Panc1 (cell line): ENCODE results near the gene DNASE1. TPM values are rescaled to one million over a fixed set of nuclear protein-coding genes. Genes with fewer than 3 reads are reported as not detected.

Experiments used
- ATAC-seq: fragments of 200-7000 bp; cut with Tn5 transposase; 2 replicates; pipeline ENCODE4 v1.9.1; 2020; ENCODE audit warnings: mild to moderate bottlenecking, moderate library complexity
- BruUV-seq: library from RNA; stranded (reverse); fragments of 400-500 nt; replicated peaks from 2 replicates; lab custom pipeline; 2021; lab: Mats Ljungman, UMichigan
- CTCF ChIA-PET: fragments of 300-600 bp; sonication (Branson Sonifier 250); formaldehyde crosslinking; loops from one replicate; lab custom pipeline; 2022; ENCODE audit warnings: antibody characterized with exemption; lab: Charles Lee
- POLR2A ChIA-PET: fragments of 300-600 bp; sonication (Branson Sonifier 250); formaldehyde crosslinking; loops from one replicate; lab custom pipeline; 2022; ENCODE audit warnings: antibody characterized with exemption; lab: Charles Lee
- DNase-seq: peaks from one replicate; pipeline ENCODE4 v3.0.0-alpha.2; 2010; ENCODE audit warnings: low read depth, low spot score
- H3K27ac ChIP-seq: 2 replicates; pipeline ENCODE4 v1.5.1; 2011; ENCODE audit warnings: mild to moderate bottlenecking, low read length, inconsistent platforms
- H3K27me3 ChIP-seq: fragments of 200-500 bp; sonication (Bioruptor generic); 2 replicates; pipeline ENCODE4 v1.6.0; 2014; ENCODE audit warnings: low read length, inconsistent platforms; ENCODE audit not compliant: control insufficient read depth, insufficient read depth
- H3K36me3 ChIP-seq: fragments of 200-500 bp; sonication (Bioruptor generic); 2 replicates; pipeline ENCODE4 v1.5.1; 2014; ENCODE audit warnings: inconsistent platforms, mild to moderate bottlenecking, low read length, moderate library complexity; ENCODE audit not compliant: control insufficient read depth, insufficient read depth
- H3K4me1 ChIP-seq: 2 replicates; pipeline ENCODE4 v1.5.1; 2011; ENCODE audit warnings: inconsistent platforms, mild to moderate bottlenecking, low read length, moderate library complexity; ENCODE audit not compliant: control insufficient read depth, insufficient read depth
- H3K4me3 ChIP-seq, 2 experiments: 2 replicates each; pipeline ENCODE4 v1.5.1; 2011 to 2012; ENCODE audit warnings: low read depth in 2 of 2, low read length in 2 of 2, mild to moderate bottlenecking in 2 of 2, inconsistent platforms in 1 of 2, moderate library complexity in 1 of 2
- H3K9me3 ChIP-seq: fragments of 200-500 bp; sonication (Bioruptor generic); 2 replicates; pipeline ENCODE4 v1.5.1; 2014; ENCODE audit warnings: low read depth, mild to moderate bottlenecking, inconsistent platforms, low read length, moderate library complexity; ENCODE audit not compliant: control insufficient read depth, insufficient read depth
- CTCF ChIP-seq: fragments of 450-650 bp; IDR thresholded peaks from 2 replicates; pipeline ENCODE4 v1.5.1; 2017; ENCODE audit warnings: mild to moderate bottlenecking
- POLR2AphosphoS5 ChIP-seq: IDR thresholded peaks from 2 replicates; pipeline ENCODE4 v1.6.1; 2012; ENCODE audit warnings: mild to moderate bottlenecking, low read depth, low read length, moderate library complexity
- REST ChIP-seq, 2 experiments: IDR thresholded peaks; 2 replicates each; pipeline ENCODE4 v1.6.1; 2011 to 2012; ENCODE audit warnings: low read depth in 2 of 2, control low read depth in 1 of 2, low read length in 1 of 2, mild to moderate bottlenecking in 1 of 2, moderate library complexity in 1 of 2; ENCODE audit not compliant: insufficient read depth in 1 of 2
- SIN3A ChIP-seq: IDR thresholded peaks from 2 replicates; pipeline ENCODE4 v1.6.1; 2012; ENCODE audit warnings: low read depth, mild to moderate bottlenecking, low read length, moderate library complexity, borderline replicate concordance; ENCODE audit not compliant: insufficient read depth
- TCF7L2 ChIP-seq: IDR thresholded peaks from 2 replicates; pipeline ENCODE4 v1.6.1; 2011; ENCODE audit warnings: mild to moderate bottlenecking, low read depth, low read length, inconsistent platforms
- in situ Hi-C: cut with HindIII; loops from 2 replicates; pipeline ENCODE4 v1.10.0; 2016; ENCODE audit warnings: low sequenced_read_pairs, low pct_unique_long_range_greater_than_20kb
- intact Hi-C: fragments of 100-400 bp; cut with micrococcal nuclease; formaldehyde crosslinking; loops from one replicate; pipeline ENCODE4 v1.10.0; 2022; ENCODE audit not compliant: unreplicated experiment
- total RNA-seq: library from RNA; stranded (reverse); gene quantifications from one replicate; pipeline ENCODE4 v1.2.1, GENCODE V29; 2021; ENCODE audit not compliant: unreplicated experiment

Gene DNASE1
- total RNA-seq, 1 experiment from 2014 or later, result 21.1 TPM

GRCh38 chr16:3646348-3646920 lies 8.1 kb upstream of the DNASE1 start:
- TF ChIP-seq POLR2AphosphoS5, result peak; percentile 67; the same call in 1 of the 2 replicates
- no peak for TF ChIP-seq CTCF
- no TSS peak for BruUV-seq
- no peak for DNase-seq
- intact Hi-C loops (no loop called here), in situ Hi-C loops (no loop called here)
- H3K36me3 ChIP-seq, result peaks cover 2% of the 10 kb centered on the region; the same call in 1 of the 2 replicates
- H3K4me3 ChIP-seq, result no peak overlapping the region
- no peaks in the 10 kb centered on the region for H3K9me3 ChIP-seq
- no peak overlapping the region for H3K27ac ChIP-seq
- POLR2A ChIA-PET, result no interaction called here
- H3K4me1 ChIP-seq, result peaks cover 24% of the 10 kb centered on the region
- H3K27me3 ChIP-seq, result no peaks in the 10 kb centered on the region
- ATAC-seq, result peak; percentile 78
- CTCF ChIA-PET, result interaction anchor here (1.1 kb wide), 1 partner anchor 14 kb away, joined by 3 read pairs; no protein-coding TSS in a partner anchor

GRCh38 chr16:3650631-3651265 lies 3.7 kb upstream of the DNASE1 start:
- Histone ChIP-seq H3K27ac (no peak overlapping the region), H3K4me1 (peaks cover 22% of the 10 kb centered on the region), H3K4me3 (no peak overlapping the region), H3K36me3 (peaks cover 2% of the 10 kb centered on the region; the same call in 1 of the 2 replicates), H3K27me3 (no peaks in the 10 kb centered on the region), H3K9me3 (no peaks in the 10 kb centered on the region)
- CTCF ChIA-PET, result interaction anchor here (0.6 kb wide), 1 partner anchor 605 kb away, joined by 4 read pairs; the partner anchor contains the start of gene MMP25
- POLR2A ChIA-PET, result interaction anchor here (0.7 kb wide), 1 partner anchor 366 kb away, joined by 4 read pairs; no protein-coding TSS in a partner anchor
- TF ChIP-seq CTCF, result no peak
- TF ChIP-seq POLR2AphosphoS5, result no peak
- TF ChIP-seq TCF7L2, result no peak
- TF ChIP-seq REST (IDR thresholded peaks at IDR 0.05; ENCODE audit: insufficient read depth in 1 of 2, low read depth in 2 of 2, low read length in 1 of 2), result no peak
- no peak for TF ChIP-seq SIN3A
- BruUV-seq, result TSS peak; percentile 12
- intact Hi-C loops, result no loop called here
- ATAC-seq, result no peak
- in situ Hi-C loops, result no loop called here
- no peak for DNase-seq
